ENCODE results near the gene OR7A17.

The OR7A17 gene

DNA sequence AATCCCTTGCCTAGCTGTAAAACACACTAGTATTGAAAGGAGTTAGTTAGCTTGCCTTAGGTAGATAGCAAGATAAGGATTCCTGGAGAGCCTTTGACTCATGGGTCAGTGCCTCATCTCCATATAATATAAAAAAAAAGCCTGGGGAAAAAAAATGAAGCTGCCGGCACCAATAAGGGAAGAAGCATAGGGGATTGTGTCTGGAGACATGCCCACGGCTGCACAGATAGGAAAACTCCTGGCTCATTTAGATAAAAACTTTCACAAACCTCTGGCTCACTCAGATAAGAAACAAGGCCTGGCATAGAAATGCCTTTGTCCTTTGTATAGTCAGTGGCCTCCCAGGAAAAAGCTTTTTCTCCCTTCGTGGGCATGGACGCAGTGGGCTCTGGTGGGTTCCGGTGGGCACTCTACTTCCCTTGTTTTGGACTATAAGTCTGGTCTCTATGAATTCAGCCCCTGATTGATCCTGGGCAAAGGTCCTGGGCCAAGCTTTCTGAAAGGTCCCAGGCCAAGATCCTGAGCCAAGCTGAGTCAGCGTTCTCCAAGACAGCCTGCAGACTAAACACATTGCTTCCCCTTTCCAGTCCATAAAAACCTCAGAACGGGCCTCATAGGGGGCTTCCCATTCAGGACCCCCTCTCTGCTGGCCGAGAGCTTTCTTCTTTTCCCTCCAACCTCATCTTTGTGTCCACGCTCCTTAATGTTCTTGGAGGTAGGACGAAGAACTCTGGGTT, 4.9 kb upstream of the OR7A17 start:
- no peak for DNase-seq (ENCODE audit: low read depth)
- no peak overlapping the region for H3K4me3 ChIP-seq (ENCODE audit: control insufficient read depth, low read depth, low read length)
- TF ChIP-seq, protein P1, sequence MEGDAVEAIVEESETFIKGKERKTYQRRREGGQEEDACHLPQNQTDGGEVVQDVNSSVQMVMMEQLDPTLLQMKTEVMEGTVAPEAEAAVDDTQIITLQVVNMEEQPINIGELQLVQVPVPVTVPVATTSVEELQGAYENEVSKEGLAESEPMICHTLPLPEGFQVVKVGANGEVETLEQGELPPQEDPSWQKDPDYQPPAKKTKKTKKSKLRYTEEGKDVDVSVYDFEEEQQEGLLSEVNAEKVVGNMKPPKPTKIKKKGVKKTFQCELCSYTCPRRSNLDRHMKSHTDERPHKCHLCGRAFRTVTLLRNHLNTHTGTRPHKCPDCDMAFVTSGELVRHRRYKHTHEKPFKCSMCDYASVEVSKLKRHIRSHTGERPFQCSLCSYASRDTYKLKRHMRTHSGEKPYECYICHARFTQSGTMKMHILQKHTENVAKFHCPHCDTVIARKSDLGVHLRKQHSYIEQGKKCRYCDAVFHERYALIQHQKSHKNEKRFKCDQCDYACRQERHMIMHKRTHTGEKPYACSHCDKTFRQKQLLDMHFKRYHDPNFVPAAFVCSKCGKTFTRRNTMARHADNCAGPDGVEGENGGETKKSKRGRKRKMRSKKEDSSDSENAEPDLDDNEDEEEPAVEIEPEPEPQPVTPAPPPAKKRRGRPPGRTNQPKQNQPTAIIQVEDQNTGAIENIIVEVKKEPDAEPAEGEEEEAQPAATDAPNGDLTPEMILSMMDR (IDR thresholded peaks at IDR 0.05; ENCODE audit: control insufficient read depth, insufficient read depth, low read depth, low read length, missing control alignments) = no peak

GRCh38 chr19:14889994-14890642, 4.2 kb upstream of the OR7A17 start:
- TF ChIP-seq, protein P1 (IDR thresholded peaks at IDR 0.05; ENCODE audit: control insufficient read depth, insufficient read depth, low read depth, low read length, missing control alignments) = no peak
- DNase-seq (ENCODE audit: low read depth) = no peak
- H3K4me3 ChIP-seq (ENCODE audit: control insufficient read depth, low read depth, low read length) = no peak overlapping the region

DNA sequence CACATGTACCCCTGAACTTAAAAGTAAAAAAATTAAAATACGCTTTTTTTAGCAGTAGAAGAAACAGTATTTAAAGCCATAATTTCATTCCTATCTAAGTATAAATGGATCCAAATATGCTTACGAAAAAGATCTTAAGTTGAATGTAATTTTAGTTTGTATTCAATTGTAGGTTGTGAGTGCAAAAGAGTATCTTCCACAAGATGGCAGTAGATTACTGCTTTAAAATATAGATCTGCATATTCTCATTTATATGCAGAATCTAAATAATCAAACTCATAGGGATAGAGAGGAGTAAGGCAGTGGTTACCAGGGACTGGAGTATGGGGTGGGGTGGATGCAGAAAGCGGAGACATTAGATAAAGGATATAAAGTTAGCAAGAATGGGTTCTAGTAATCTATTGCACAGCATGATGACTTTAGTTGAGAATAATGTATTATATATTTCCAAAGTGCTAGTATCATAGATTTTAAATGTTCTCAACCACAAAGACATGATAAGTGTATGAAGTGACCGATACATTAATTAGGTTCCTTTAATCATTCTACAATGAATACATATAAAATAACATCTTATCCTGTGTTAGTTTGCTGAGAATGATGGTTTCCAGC, 14.2 kb downstream of the OR7A17 start:
- TF ChIP-seq, protein P1 (IDR thresholded peaks at IDR 0.05; ENCODE audit: control insufficient read depth, insufficient read depth, low read depth, low read length, missing control alignments) = peak; percentile 48
- H3K4me3 ChIP-seq (ENCODE audit: control insufficient read depth, low read depth, low read length) = no peak overlapping the region
- no peak for DNase-seq (ENCODE audit: low read depth)

DNA sequence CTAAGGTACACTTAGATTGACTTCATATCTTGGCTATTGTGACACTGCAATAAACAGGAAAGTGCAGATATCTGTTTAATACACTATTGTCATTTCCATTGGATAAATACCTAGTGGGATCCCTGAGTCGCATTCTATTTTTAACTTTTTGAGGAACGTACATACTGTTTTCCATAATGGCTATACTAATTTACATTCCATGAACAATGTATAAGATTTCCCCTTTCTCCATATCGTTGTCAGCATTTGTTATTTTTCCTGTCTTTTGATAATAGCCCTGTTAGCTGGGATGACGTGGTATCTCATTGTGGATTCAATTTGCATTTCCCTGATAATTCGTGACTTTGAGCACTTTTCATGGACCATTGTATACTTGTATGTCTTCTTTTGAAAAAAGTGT, 17.4 kb downstream of the OR7A17 start:
- TF ChIP-seq, protein P1 (IDR thresholded peaks at IDR 0.05; ENCODE audit: control insufficient read depth, insufficient read depth, low read depth, low read length, missing control alignments) = no peak
- no peak overlapping the region for H3K4me3 ChIP-seq (ENCODE audit: control insufficient read depth, low read depth, low read length)
- no peak for DNase-seq (ENCODE audit: low read depth)

GRCh38 chr19:14848822-14849221, 37.1 kb downstream of the OR7A17 start, which contains the start of gene OR7A10:
Gene OR7A10, minus strand, starts transcription at chr19:14848922. Its CDS starts 7,045 bp downstream, at chr19:14841877.
- DNase-seq (ENCODE audit: low read depth) = no peak
- TF ChIP-seq, protein P1 (IDR thresholded peaks at IDR 0.05; ENCODE audit: control insufficient read depth, insufficient read depth, low read depth, low read length, missing control alignments) = no peak

DNA sequence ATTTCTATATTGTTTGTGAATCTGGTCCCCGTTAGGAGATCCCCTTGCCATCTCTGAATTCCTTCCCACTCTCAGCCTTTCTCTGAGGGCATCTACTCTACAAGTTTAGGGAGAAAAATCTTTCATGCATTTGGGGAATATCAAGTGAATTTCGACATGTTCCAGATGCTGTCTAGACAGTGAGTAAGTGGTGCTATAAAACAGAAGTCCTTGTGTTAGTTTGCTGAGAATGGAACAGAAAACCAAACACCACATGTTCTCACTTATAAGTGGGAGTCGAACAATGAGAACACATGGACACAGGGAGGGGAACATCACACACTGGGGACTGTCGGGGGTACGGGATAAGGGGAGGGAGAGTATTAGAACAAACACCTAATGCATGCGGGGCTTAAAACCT, 42.4 kb downstream of the OR7A17 start:
- TF ChIP-seq, protein P1 (IDR thresholded peaks at IDR 0.05; ENCODE audit: control insufficient read depth, insufficient read depth, low read depth, low read length, missing control alignments) = no peak
- DNase-seq (ENCODE audit: low read depth) = no peak
- H3K4me3 ChIP-seq (ENCODE audit: control insufficient read depth, low read depth, low read length) = no peak overlapping the region

More at GRCh38 chr19:14848822-14849221, 37.1 kb downstream of the OR7A17 start, which contains the start of gene OR7A10:
- no peak within 1 kb of the TSS for H3K4me3 ChIP-seq (ENCODE audit: control insufficient read depth, low read depth, low read length)
